Prostate gland (tissue), 2 donors: Measurements from ENCODE around the gene TAF11.

ENCODE experiments used
- POLR2AphosphoS5 ChIP-seq: sonication (generic); formaldehyde crosslinking; IDR thresholded peaks from one replicate; pipeline ENCODE4 v1.6.1; 2017; ENCODE audit warnings: antibody characterized with exemption
- TF ChIP-seq, protein P1 (sequence below), 4 experiments: fragments of 200-600 bp in 2 of 4; fragments of 450-650 bp in 2 of 4; sonication (generic) in 2 of 4; IDR thresholded peaks; 1 replicate in 3 of 4; 2 replicates in 1 of 4; pipeline ENCODE4 v1.5.1; 2016 to 2019; ENCODE audit warnings: antibody characterized with exemption in 4 of 4, mild to moderate bottlenecking in 2 of 4, moderate library complexity in 2 of 4

DNA sequence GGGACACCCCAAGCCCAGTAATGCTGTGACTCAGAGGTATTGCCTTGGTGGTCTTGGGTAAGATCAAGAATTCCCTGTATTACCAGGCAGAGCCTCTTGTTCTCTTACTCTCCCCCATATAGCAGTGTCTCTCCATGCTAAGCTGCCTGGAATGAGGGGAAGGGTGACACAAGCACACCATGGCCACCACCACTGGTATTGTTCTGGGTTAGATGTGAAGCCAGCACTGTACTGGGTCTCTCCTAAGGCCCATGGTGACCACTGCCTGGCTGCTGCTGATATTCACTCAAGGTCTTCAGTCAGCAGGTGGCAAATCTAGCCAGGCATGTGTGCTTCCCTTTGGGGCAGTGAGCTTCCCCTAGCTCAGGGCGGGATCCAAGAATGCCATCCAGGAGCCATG lies 36.5 kb downstream of the TAF11 start:
- TF ChIP-seq, protein P1, sequence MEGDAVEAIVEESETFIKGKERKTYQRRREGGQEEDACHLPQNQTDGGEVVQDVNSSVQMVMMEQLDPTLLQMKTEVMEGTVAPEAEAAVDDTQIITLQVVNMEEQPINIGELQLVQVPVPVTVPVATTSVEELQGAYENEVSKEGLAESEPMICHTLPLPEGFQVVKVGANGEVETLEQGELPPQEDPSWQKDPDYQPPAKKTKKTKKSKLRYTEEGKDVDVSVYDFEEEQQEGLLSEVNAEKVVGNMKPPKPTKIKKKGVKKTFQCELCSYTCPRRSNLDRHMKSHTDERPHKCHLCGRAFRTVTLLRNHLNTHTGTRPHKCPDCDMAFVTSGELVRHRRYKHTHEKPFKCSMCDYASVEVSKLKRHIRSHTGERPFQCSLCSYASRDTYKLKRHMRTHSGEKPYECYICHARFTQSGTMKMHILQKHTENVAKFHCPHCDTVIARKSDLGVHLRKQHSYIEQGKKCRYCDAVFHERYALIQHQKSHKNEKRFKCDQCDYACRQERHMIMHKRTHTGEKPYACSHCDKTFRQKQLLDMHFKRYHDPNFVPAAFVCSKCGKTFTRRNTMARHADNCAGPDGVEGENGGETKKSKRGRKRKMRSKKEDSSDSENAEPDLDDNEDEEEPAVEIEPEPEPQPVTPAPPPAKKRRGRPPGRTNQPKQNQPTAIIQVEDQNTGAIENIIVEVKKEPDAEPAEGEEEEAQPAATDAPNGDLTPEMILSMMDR (IDR thresholded peaks at IDR 0.05): no peak
- TF ChIP-seq POLR2AphosphoS5: no peak
